Tibial artery (tissue), 4 donors: Measurements from ENCODE around the gene L2HGDH.
"Not testable (repeated sequence)": the region's sequence is repeated elsewhere in the genome, so short reads cannot be mapped to it uniquely, and the experiment has no call there.

Experiments used
- DNase-seq, 2 donors: peaks; one replicate each; pipeline ENCODE4 v3.0.0-alpha.2; 2019
- H3K27ac ChIP-seq, 2 donors: fragments of 200-600 bp; sonication (generic) in 1 of 2; 1 replicate in 1 of 2; 2 replicates in 1 of 2; pipeline ENCODE4 v1.5.1; 2018 to 2019; ENCODE audit warnings: mild to moderate bottlenecking in 1 of 2
- H3K27me3 ChIP-seq, 2 donors: fragments of 200-600 bp; sonication (generic) in 1 of 2; one replicate each; pipeline versions ENCODE4 v1.5.1 to v1.6.0; 2016 to 2019
- H3K36me3 ChIP-seq, 3 donors: fragments of 200-600 bp; sonication (generic) in 2 of 3; one replicate each; pipeline ENCODE4 v1.5.1; 2016 to 2019; ENCODE audit warnings: mild to moderate bottlenecking in 2 of 3
- H3K4me1 ChIP-seq, 4 donors: fragments of 200-600 bp; sonication (generic) in 2 of 4; 1 replicate in 3 of 4; 2 replicates in 1 of 4; pipeline ENCODE4 v1.5.1; 2016 to 2019
- H3K4me3 ChIP-seq, 2 donors: fragments of 200-600 bp; sonication (generic) in 1 of 2; 1 replicate in 1 of 2; 2 replicates in 1 of 2; pipeline ENCODE4 v1.5.1; 2018 to 2019; ENCODE audit warnings: mild to moderate bottlenecking in 2 of 2
- H3K9me3 ChIP-seq, 3 donors: fragments of 200-600 bp; sonication (generic) in 1 of 3; one replicate each; pipeline ENCODE4 v1.5.1; 2016 to 2019
- CTCF ChIP-seq, 2 experiments: fragments of 200-600 bp in 1 of 2; fragments of 450-650 bp in 1 of 2; IDR thresholded peaks; one replicate each; pipeline ENCODE4 v1.5.1; 2017 to 2019; ENCODE audit warnings: antibody characterized with exemption in 2 of 2, mild to moderate bottlenecking in 1 of 2, moderate library complexity in 1 of 2
- intact Hi-C: fragments of 100-400 bp; cut with DNase I; formaldehyde crosslinking; loops from one replicate; pipeline ENCODE4 v1.15.0; 2023; ENCODE audit warnings: low total_unique reads

L2HGDH gene

DNA sequence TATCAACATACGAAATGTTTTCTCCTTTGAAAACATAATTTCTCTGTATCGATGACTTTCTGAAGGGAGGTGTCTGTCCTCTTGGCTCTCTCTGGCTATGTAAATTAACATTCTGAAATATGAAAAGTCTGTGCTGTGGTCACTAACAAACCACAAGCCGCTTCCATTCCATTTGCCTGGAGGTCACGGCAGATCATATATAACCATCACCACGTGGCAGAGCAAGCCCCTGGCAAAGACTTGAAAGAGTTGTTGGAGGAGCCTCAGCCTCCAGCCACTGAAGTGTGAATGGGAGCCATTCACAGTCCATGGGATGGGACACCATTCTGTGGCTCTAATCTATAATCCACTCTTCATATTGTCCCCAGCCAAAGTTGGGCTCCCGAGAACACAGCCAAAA, 45.1 kb upstream of the L2HGDH start:
- no peaks in the 10 kb centered on the region for H3K27me3 ChIP-seq
- TF ChIP-seq CTCF (IDR thresholded peaks at IDR 0.05) = no peak
- H3K36me3 ChIP-seq = peaks cover 0 to 3% (median 0%) of the 10 kb centered on the region in 3 donors
- no peak overlapping the region for H3K27ac ChIP-seq
- H3K4me1 ChIP-seq = no peaks in the 10 kb centered on the region
- H3K4me3 ChIP-seq = no peak overlapping the region
- intact Hi-C loops = no loop called here
- DNase-seq = no peak
- no peaks in the 10 kb centered on the region for H3K9me3 ChIP-seq

- H3K4me1 ChIP-seq, intact Hi-C loops, H3K9me3 ChIP-seq, H3K27ac ChIP-seq, H3K27me3 ChIP-seq, H3K36me3 ChIP-seq, H3K4me3 ChIP-seq, DNase-seq: not testable (repeated sequence)
Measured at GRCh38 chr14:50356283-50356682, 44.3 kb upstream of the L2HGDH start.

DNA sequence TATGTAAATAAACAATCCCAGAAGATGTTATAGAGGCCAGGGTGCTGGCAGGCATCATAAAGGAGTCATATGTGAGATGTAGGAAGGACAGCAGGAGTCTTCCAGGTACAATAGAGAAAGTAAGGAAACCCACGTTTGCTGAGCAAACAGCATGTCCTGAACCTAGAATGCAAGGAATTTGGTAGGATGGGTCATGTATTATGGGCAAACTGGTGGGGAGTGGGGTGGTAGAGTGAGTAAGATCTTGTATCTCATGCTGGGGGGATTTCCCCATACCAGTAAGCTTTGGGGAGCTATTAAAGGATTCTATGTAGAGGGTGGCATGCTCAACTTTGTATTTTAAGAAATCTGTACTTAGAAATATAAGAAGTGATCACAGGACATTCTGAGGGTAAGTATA, 43.7 kb upstream of the L2HGDH start:
- no peaks in the 10 kb centered on the region for H3K4me1 ChIP-seq
- TF ChIP-seq CTCF (IDR thresholded peaks at IDR 0.05) = no peak
- DNase-seq = no peak
- peaks cover 0 to 3% (median 0%) of the 10 kb centered on the region in 3 donors for H3K36me3 ChIP-seq
- intact Hi-C loops = no loop called here
- H3K4me3 ChIP-seq = no peak overlapping the region
- no peaks in the 10 kb centered on the region for H3K27me3 ChIP-seq
- no peak overlapping the region for H3K27ac ChIP-seq
- H3K9me3 ChIP-seq = no peaks in the 10 kb centered on the region

GRCh38 chr14:50354527-50354926, 42.5 kb upstream of the L2HGDH start:
- H3K4me3 ChIP-seq = no peak overlapping the region
- no peaks in the 10 kb centered on the region for H3K4me1 ChIP-seq
- intact Hi-C loops = loop anchor here (5.0 kb wide), 1 partner anchor 472 kb away; no protein-coding TSS in a partner anchor
- H3K36me3 ChIP-seq = peaks cover 0 to 3% (median 0%) of the 10 kb centered on the region in 3 donors
- H3K9me3 ChIP-seq = no peaks in the 10 kb centered on the region
- TF ChIP-seq CTCF (IDR thresholded peaks at IDR 0.05) = no peak
- H3K27me3 ChIP-seq = no peaks in the 10 kb centered on the region
- no peak for DNase-seq
- H3K27ac ChIP-seq = no peak overlapping the region

DNA sequence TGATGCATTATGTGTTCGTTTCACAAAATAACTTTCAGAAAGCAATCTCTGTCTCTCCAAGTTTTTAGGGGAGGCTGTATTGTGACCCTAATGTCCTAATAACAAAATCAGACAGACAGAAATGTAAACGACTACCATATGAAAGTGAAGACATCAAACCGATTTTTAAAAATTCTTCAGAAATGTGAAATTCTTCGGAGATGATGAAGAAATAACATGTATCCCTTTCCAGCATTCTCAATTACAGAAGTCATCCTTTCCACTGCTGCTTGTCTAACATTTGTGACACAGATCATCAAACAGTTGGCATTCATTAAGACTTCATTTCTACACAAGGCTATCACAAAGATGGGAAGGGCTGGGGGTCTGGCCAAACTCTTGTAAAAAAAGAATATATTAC, 41.1 kb upstream of the L2HGDH start:
- Histone ChIP-seq H3K27ac (no peak overlapping the region), H3K36me3 (peaks cover 0 to 2% (median 0%) of the 10 kb centered on the region in 3 donors), H3K9me3 (no peaks in the 10 kb centered on the region), H3K4me1 (no peaks in the 10 kb centered on the region), H3K27me3 (no peaks in the 10 kb centered on the region), H3K4me3 (no peak overlapping the region)
- no peak for TF ChIP-seq CTCF (IDR thresholded peaks at IDR 0.05)
- intact Hi-C loops = loop anchor here (5.0 kb wide), 1 partner anchor 471 kb away; no protein-coding TSS in a partner anchor
- no peak for DNase-seq

GRCh38 chr14:50352584-50352983, 40.6 kb upstream of the L2HGDH start:
- H3K36me3 ChIP-seq = no peaks in the 10 kb centered on the region
- DNase-seq = no peak
- H3K27ac ChIP-seq = no peak overlapping the region
- H3K27me3 ChIP-seq = no peaks in the 10 kb centered on the region
- no peak for TF ChIP-seq CTCF (IDR thresholded peaks at IDR 0.05)
- intact Hi-C loops = loop anchor here (5.0 kb wide), 1 partner anchor 470 kb away; no protein-coding TSS in a partner anchor
- H3K4me3 ChIP-seq = no peak overlapping the region
- H3K9me3 ChIP-seq = no peaks in the 10 kb centered on the region
- peaks cover 0 to 3% (median 0%) of the 10 kb centered on the region in 4 donors for H3K4me1 ChIP-seq
